GM12878 (cell line): Measurements from ENCODE around the gene CPB2. TPM values are rescaled to one million over a fixed set of nuclear protein-coding genes. Genes with fewer than 3 reads are reported as not detected.

Experiments used
- ATAC-seq: fragments of 200-7000 bp; cut with Tn5 transposase; 3 replicates; pipeline ENCODE4 v1.9.1; 2020; ENCODE audit warnings: mild to moderate bottlenecking, moderate library complexity
- BruUV-seq: library from RNA; stranded (reverse); fragments of 400-500 nt; replicated peaks from 2 replicates; lab custom pipeline; 2021; lab: Mats Ljungman, UMichigan
- CTCF ChIA-PET: fragments of 300-600 bp; sonication (Branson Sonifier 250); formaldehyde crosslinking; extraction: SDS; loops from one replicate; lab custom pipeline; 2021; ENCODE audit warnings: inconsistent platforms; lab: Yijun Ruan, JAX
- POLR2A ChIA-PET: fragments of 350-600 bp; formaldehyde crosslinking; extraction: SDS; loops from one replicate; lab custom pipeline; 2021; ENCODE audit warnings: inconsistent platforms; lab: Charles Lee
- RAD21 ChIA-PET: fragments of 300-600 bp; sonication (Branson Sonifier 250); formaldehyde crosslinking; loops from one replicate; lab custom pipeline; 2023; ENCODE audit warnings: antibody characterized with exemption; ENCODE audit not compliant: unreplicated experiment; lab: Charles Lee
- SMC1A ChIA-PET: fragments of 300-600 bp; sonication (Branson Sonifier 250); formaldehyde crosslinking; loops from one replicate; lab custom pipeline; 2023; ENCODE audit not compliant: unreplicated experiment, uncharacterized antibody; lab: Charles Lee
- DNase-seq: peaks from one replicate; pipeline ENCODE4 v3.0.0-alpha.2; 2011; ENCODE audit warnings: low read depth, low spot score
- FAIRE-seq: peaks from 3 replicates; lab custom pipeline; 2011; peaks lifted over from hg19 to GRCh38; lab: Jason Lieb, UNC
- H2AFZ ChIP-seq: 2 replicates; pipeline ENCODE4 v1.6.0; 2011; ENCODE audit warnings: low read depth, low read length, control low read depth; ENCODE audit not compliant: control insufficient read depth
- H3K27ac ChIP-seq: 2 replicates; pipeline ENCODE4 v1.5.1; 2011; ENCODE audit warnings: control low read depth; ENCODE audit not compliant: control insufficient read depth, insufficient read depth
- H3K27me3 ChIP-seq, 2 experiments: replicated peaks in 1 of 2; 2 replicates each; pipeline versions ENCODE4 v1.6.0 to v1.6.1; 2011; ENCODE audit warnings: low read length in 1 of 2; ENCODE audit not compliant: control insufficient read depth in 2 of 2, insufficient read depth in 2 of 2
- H3K36me3 ChIP-seq, 2 experiments: 2 replicates each; pipeline ENCODE4 v1.5.1; 2011; ENCODE audit warnings: low read length in 1 of 2; ENCODE audit not compliant: control insufficient read depth in 2 of 2, insufficient read depth in 2 of 2
- H3K4me1 ChIP-seq: 2 replicates; pipeline ENCODE4 v1.6.1; 2011; ENCODE audit warnings: mild to moderate bottlenecking, low read length, moderate library complexity, mixed read lengths; ENCODE audit not compliant: control insufficient read depth, insufficient read depth
- H3K4me2 ChIP-seq: 2 replicates; pipeline ENCODE4 v1.6.0; 2011; ENCODE audit warnings: control low read depth; ENCODE audit not compliant: control insufficient read depth, insufficient read depth
- H3K4me3 ChIP-seq: fragments of 200-600 bp; sonication (generic); 2 replicates; pipeline ENCODE4 v1.5.1; 2016
- H3K79me2 ChIP-seq: 2 replicates; pipeline ENCODE4 v1.6.0; 2011; ENCODE audit warnings: low read length; ENCODE audit not compliant: control insufficient read depth, insufficient read depth
- H3K9ac ChIP-seq: 2 replicates; pipeline ENCODE4 v1.8.0; 2011; ENCODE audit warnings: low read length, control low read depth, mixed read lengths; ENCODE audit not compliant: control insufficient read depth, insufficient read depth
- H3K9me3 ChIP-seq: replicated peaks from 3 replicates; pipeline ENCODE4 v1.5.1; 2011; ENCODE audit warnings: mild to moderate bottlenecking, low read length; ENCODE audit not compliant: control insufficient read depth, insufficient read depth
- H4K20me1 ChIP-seq: 2 replicates; pipeline ENCODE4 v1.6.0; 2011; ENCODE audit not compliant: control insufficient read depth, insufficient read depth
- ATF2 ChIP-seq: IDR thresholded peaks from 2 replicates; pipeline ENCODE4 v1.6.1; 2012; ENCODE audit warnings: low read length, inconsistent platforms
- BCL11A ChIP-seq: IDR thresholded peaks from 2 replicates; pipeline ENCODE4 v1.6.1; 2011; ENCODE audit warnings: low read depth, low read length
- ELK1 ChIP-seq: IDR thresholded peaks from 2 replicates; pipeline ENCODE4 v1.6.1; 2012; ENCODE audit warnings: low read depth, low read length, improper control_type of control experiment
- EZH2 ChIP-seq: IDR thresholded peaks from 2 replicates; pipeline ENCODE4 v1.6.1; 2012; ENCODE audit warnings: low read depth, mild to moderate bottlenecking, control low read depth, inconsistent platforms, low read length, borderline replicate concordance; ENCODE audit not compliant: control insufficient read depth
- HCFC1 ChIP-seq: fragments of 150-350 bp; IDR thresholded peaks from 2 replicates; pipeline ENCODE4 v1.6.1; 2014; ENCODE audit warnings: low read length
- IRF3 ChIP-seq: fragments of 450-650 bp; IDR thresholded peaks from 2 replicates; pipeline ENCODE4 v1.6.1; 2014; ENCODE audit warnings: mild to moderate bottlenecking
- NR2C1 ChIP-seq: fragments of 450-650 bp; IDR thresholded peaks from 2 replicates; pipeline ENCODE4 v1.6.1; 2017; ENCODE audit warnings: antibody characterized with exemption, mild to moderate bottlenecking, moderate library complexity
- NRF1 ChIP-seq: conservative IDR thresholded peaks from 2 replicates; pipeline ENCODE4 v1.6.1; 2011; ENCODE audit warnings: mild to moderate bottlenecking, low read depth, low read length, improper control_type of control experiment
- RELA ChIP-seq: fragments of 450-650 bp; IDR thresholded peaks from 2 replicates; pipeline ENCODE4 v1.8.0; 2014; ENCODE audit warnings: borderline replicate concordance; ENCODE audit not compliant: partially characterized antibody
- RFX5 ChIP-seq: IDR thresholded peaks from 2 replicates; pipeline ENCODE4 v1.6.1; 2011; ENCODE audit warnings: low read depth, low read length, improper control_type of control experiment
- SIN3A ChIP-seq: IDR thresholded peaks from 2 replicates; pipeline ENCODE4 v1.6.1; 2012; ENCODE audit warnings: low read depth, low read length, improper control_type of control experiment
- SMAD5 ChIP-seq: IDR thresholded peaks from 2 replicates; pipeline ENCODE4 v1.6.1; 2016; ENCODE audit warnings: antibody characterized with exemption, low read depth
- SP1 ChIP-seq: IDR thresholded peaks from one replicate; pipeline ENCODE4 v1.6.1; 2011; ENCODE audit warnings: low read depth, low read length
- TAF1 ChIP-seq: IDR thresholded peaks from 2 replicates; pipeline ENCODE4 v1.6.1; 2011; ENCODE audit warnings: mild to moderate bottlenecking, low read depth, low read length, borderline replicate concordance
- TARDBP ChIP-seq: IDR thresholded peaks from 2 replicates; pipeline ENCODE4 v1.6.1; 2016; ENCODE audit warnings: borderline replicate concordance
- TCF7 ChIP-seq: IDR thresholded peaks from 2 replicates; pipeline ENCODE4 v1.6.1; 2014; ENCODE audit warnings: antibody characterized with exemption, borderline replicate concordance
- USF2 ChIP-seq: IDR thresholded peaks from 2 replicates; pipeline ENCODE4 v1.6.1; 2011; ENCODE audit warnings: low read depth, low read length, improper control_type of control experiment, borderline replicate concordance
- ZBED1 ChIP-seq: IDR thresholded peaks from 2 replicates; pipeline ENCODE4 v1.6.1; 2016; ENCODE audit warnings: borderline replicate concordance
- ZNF384 ChIP-seq: IDR thresholded peaks from 2 replicates; pipeline ENCODE4 v1.6.1; 2012; ENCODE audit warnings: low read depth, mild to moderate bottlenecking, low read length, improper control_type of control experiment, borderline replicate concordance
- ZZZ3 ChIP-seq: IDR thresholded peaks from 2 replicates; pipeline ENCODE4 v1.6.1; 2011; ENCODE audit warnings: low read depth; ENCODE audit not compliant: control insufficient read depth, insufficient read length
- WGBS: methylation state at CpG from one replicate; pipeline ENCODE4 v1.1.6; 2016; ENCODE audit warnings: low lambda C conversion rate; ENCODE audit not compliant: insufficient replicate concordance, insufficient coverage; ENCODE audit errors: missing lambda C conversion rate; 5-methylcytosine and 5-hydroxymethylcytosine counted together
- in situ Hi-C: fragments of 300-500 bp; cut with MboI; formaldehyde crosslinking; loops from 9 replicates; pipeline ENCODE4 v1.14.3; 2018; ENCODE audit warnings: mixed read lengths
- intact Hi-C: fragments of 100-400 bp; cut with micrococcal nuclease; formaldehyde crosslinking; loops from one replicate; pipeline ENCODE4 v1.14.2; 2022; ENCODE audit not compliant: unreplicated experiment
- polyA plus RNA-seq, 11 experiments: library from polyadenylated mRNA; depleted of rRNA in 4 of 11; unstranded in 6 of 11; stranded (reverse) in 5 of 11; fragments of >200 nt; fragmentation: Nextera tagmentation in 4 of 11; fragmentation: Illumina TruSeq in 1 of 11; extraction: Ambion mirVana in 4 of 11; extraction: Trizol in 1 of 11; gene quantifications; 1 replicate in 1 of 11; 2 replicates in 10 of 11; pipeline versions ENCODE4 v1.2.1 to v1.2.3, GENCODE V29; 2011 to 2016; ENCODE audit warnings: inconsistent platforms in 2 of 11, missing spikeins in 2 of 11, low read depth in 1 of 11
- total RNA-seq, 4 experiments: library from RNA; depleted of rRNA in 3 of 4; stranded (reverse); fragments of >200 nt in 3 of 4; fragmentation: Illumina TruSeq in 1 of 4; extraction: Trizol in 1 of 4; gene quantifications; 2 replicates each; pipeline versions ENCODE4 v1.2.1 to v1.2.3, GENCODE V29; 2013 to 2021

The CPB2 gene
- total and polyA plus RNA-seq, 10 of the 15 experiments (the other 5 are each of a cell fraction or from before 2014, with no cell fraction given), result 0.05 to 0.87 (median 0.13) TPM; not detected in 3

GRCh38 chr13:46051968-46052318, 52.9 kb downstream of the CPB2 start:
- ATAC-seq (peak; percentile 34), DNase-seq (no peak), FAIRE-seq (no peak)
- in situ Hi-C loops (no loop called here), intact Hi-C loops (loop anchor here (2.0 to 5.0 kb wide), 3 partner anchors 49 to 130 kb away; partner anchors contain the start of gene LCP1)
- Histone ChIP-seq H3K9ac (peak overlapping the region; percentile 95), H3K36me3 (no peaks in the 10 kb centered on the region), H4K20me1 (no peaks in the 10 kb centered on the region), H3K4me2 (peak overlapping the region; percentile 36), H3K4me1 (no peaks in the 10 kb centered on the region), H2AFZ (peak overlapping the region; percentile 56), H3K27me3 (no peaks in the 10 kb centered on the region), H3K79me2 (peaks cover 59% of the 10 kb centered on the region), H3K27ac (peak overlapping the region; percentile 91), H3K4me3 (peak overlapping the region; percentile 95), H3K9me3 (no peaks in the 10 kb centered on the region; the same call in 2 of the 3 replicates)
- SMC1A ChIA-PET, result interaction anchor here (0.7 to 2.2 kb wide), 4 partner anchors 11 to 61 kb away, joined by 3 to 6 read pairs (median 4); no protein-coding TSS in a partner anchor
- WGBS, result 7% methylated on average over 7 of the region's 7 CpGs
- BruUV-seq, result no TSS peak
- TF ChIP-seq SMAD5 (no peak), NR2C1 (no peak), EZH2 (no peak), SIN3A (no peak), HCFC1 (no peak), ELK1 (no peak), IRF3 (no peak), RFX5 (no peak), TCF7 (no peak), ZNF384 (no peak), TARDBP (no peak), USF2 (no peak), ZZZ3 (no peak), BCL11A (no peak), TAF1 (no peak), ZBED1 (no peak), ATF2 (no peak), SP1 (no peak), NRF1 (no peak), RELA (no peak)
- CTCF ChIA-PET, result interaction anchor here (1.4 kb wide), 1 partner anchor 9 kb away, joined by 4 read pairs; no protein-coding TSS in a partner anchor
- POLR2A ChIA-PET, result interaction anchor here (0.6 to 1.0 kb wide), 7 partner anchors 12 to 252 kb away, joined by 3 to 11 read pairs (median 3); no protein-coding TSS in a partner anchor
- RAD21 ChIA-PET, result interaction anchor here (0.6 kb wide), 1 partner anchor 260 kb away, joined by 4 read pairs; no protein-coding TSS in a partner anchor
